ENCODE measurements around the gene PIK3CD.

DNA sequence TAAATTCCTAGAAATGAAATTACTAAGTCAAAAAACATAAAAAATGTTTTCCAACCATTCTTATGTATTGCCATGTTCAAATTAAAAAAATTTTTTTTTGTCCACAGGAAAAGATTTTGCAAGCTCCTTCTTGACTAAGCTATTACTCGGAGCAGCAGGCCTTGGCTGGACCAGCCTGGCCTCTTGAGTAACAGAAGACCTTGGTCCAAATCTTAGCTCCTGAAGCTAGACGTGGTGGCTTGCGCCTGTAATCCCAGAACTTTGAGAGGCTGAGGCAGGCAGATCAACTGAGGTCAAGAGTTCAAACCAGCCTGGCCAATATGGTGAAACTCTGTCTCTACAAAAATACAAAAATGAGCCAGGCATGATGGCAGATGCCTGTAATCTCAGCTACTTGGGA lies 94.7 kb downstream of the PIK3CD start:
- TF ChIP-seq, protein P1, sequence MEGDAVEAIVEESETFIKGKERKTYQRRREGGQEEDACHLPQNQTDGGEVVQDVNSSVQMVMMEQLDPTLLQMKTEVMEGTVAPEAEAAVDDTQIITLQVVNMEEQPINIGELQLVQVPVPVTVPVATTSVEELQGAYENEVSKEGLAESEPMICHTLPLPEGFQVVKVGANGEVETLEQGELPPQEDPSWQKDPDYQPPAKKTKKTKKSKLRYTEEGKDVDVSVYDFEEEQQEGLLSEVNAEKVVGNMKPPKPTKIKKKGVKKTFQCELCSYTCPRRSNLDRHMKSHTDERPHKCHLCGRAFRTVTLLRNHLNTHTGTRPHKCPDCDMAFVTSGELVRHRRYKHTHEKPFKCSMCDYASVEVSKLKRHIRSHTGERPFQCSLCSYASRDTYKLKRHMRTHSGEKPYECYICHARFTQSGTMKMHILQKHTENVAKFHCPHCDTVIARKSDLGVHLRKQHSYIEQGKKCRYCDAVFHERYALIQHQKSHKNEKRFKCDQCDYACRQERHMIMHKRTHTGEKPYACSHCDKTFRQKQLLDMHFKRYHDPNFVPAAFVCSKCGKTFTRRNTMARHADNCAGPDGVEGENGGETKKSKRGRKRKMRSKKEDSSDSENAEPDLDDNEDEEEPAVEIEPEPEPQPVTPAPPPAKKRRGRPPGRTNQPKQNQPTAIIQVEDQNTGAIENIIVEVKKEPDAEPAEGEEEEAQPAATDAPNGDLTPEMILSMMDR (conservative IDR thresholded peaks at IDR 0.05): no peak
- TF ChIP-seq EZH2 (IDR thresholded peaks at IDR 0.05; ENCODE audit: low read depth): no peak

All from PC-9 (cell line).